Lower lobe of right lung (tissue), 2 donors: Measurements from ENCODE around the gene BRCA1. TPM values are rescaled to one million over a fixed set of nuclear protein-coding genes. Genes with fewer than 3 reads are reported as not detected.
A peak's percentile ranks its signal among the peaks of the same experiment; 100 is the strongest.
"Not testable (repeated sequence)": the region's sequence is repeated elsewhere in the genome, so short reads cannot be mapped to it uniquely, and the experiment has no call there.

Source experiments
- ATAC-seq, 2 donors: fragments of 200-7000 bp; cut with Tn5 transposase; one replicate each; pipeline ENCODE4 v1.9.1; 2020 to 2022; ENCODE audit warnings: mild to moderate bottlenecking in 2 of 2, moderate library complexity in 2 of 2
- DNase-seq: peaks from one replicate; pipeline ENCODE4 v3.0.0-alpha.2; 2020
- H3K27ac ChIP-seq: fragments of 200-600 bp; one replicate; pipeline ENCODE4 v1.8.0; 2022
- H3K27me3 ChIP-seq: fragments of 200-600 bp; one replicate; pipeline ENCODE4 v1.8.0; 2022; ENCODE audit warnings: low read depth
- H3K36me3 ChIP-seq: fragments of 200-600 bp; one replicate; pipeline ENCODE4 v1.8.0; 2022; ENCODE audit warnings: mild to moderate bottlenecking
- H3K4me1 ChIP-seq: fragments of 200-600 bp; one replicate; pipeline ENCODE4 v1.8.0; 2022
- H3K4me3 ChIP-seq: fragments of 200-600 bp; one replicate; pipeline ENCODE4 v1.8.0; 2022; ENCODE audit warnings: mild to moderate bottlenecking
- H3K9me3 ChIP-seq: fragments of 200-600 bp; one replicate; pipeline ENCODE4 v1.8.0; 2022
- CTCF ChIP-seq: fragments of 200-600 bp; IDR thresholded peaks from one replicate; pipeline ENCODE4 v1.8.0; 2022; ENCODE audit warnings: antibody characterized with exemption, mild to moderate bottlenecking
- intact Hi-C: fragments of 100-400 bp; cut with DNase I; formaldehyde crosslinking; loops from one replicate; pipeline ENCODE4 v1.11.0; 2022
- total RNA-seq: library from RNA; stranded (reverse); fragmentation: NEBNext Ultra II Directional; extraction: Animal tissue kit (Norgen Biotek cat#: 25700); gene quantifications from one replicate; pipeline ENCODE4 v1.2.1, GENCODE V29; 2021
- donor health status: DM: no; HTN: yes; CAD: no; lungs with severe emphysema.

The BRCA1 gene
- total RNA-seq, 1 donor from 2014 or later, result 7.4 TPM

GRCh38 chr17:43169561-43170139 lies 44.5 kb upstream of the BRCA1 start:
- TF ChIP-seq CTCF, result no peak
- ATAC-seq (peak; percentile 16 to 35), DNase-seq (peak; percentile 52)
- no peaks in the 10 kb centered on the region for H3K27me3 ChIP-seq
- peaks cover 6% of the 10 kb centered on the region for H3K36me3 ChIP-seq
- no peaks in the 10 kb centered on the region for H3K9me3 ChIP-seq
- H3K4me1 ChIP-seq, result peaks cover 41% of the 10 kb centered on the region
- intact Hi-C loops, result no loop called here
- peak overlapping the region; percentile 64 for H3K4me3 ChIP-seq
- H3K27ac ChIP-seq, result peak overlapping the region; percentile 94

GRCh38 chr17:43165971-43166370 lies 40.8 kb upstream of the BRCA1 start:
- H3K27me3 ChIP-seq, H3K27ac ChIP-seq, H3K9me3 ChIP-seq, DNase-seq, H3K4me3 ChIP-seq, intact Hi-C loops, ATAC-seq: not testable (repeated sequence)
- H3K36me3 ChIP-seq, result peaks cover 15% of the 10 kb centered on the region
- peaks cover 12% of the 10 kb centered on the region for H3K4me1 ChIP-seq

- DNase-seq, intact Hi-C loops: not testable (repeated sequence)
These were observed 34.8 kb upstream of the BRCA1 start for GRCh38 chr17:43159957-43160356.

GRCh38 chr17:43159232-43159631 lies 34.1 kb upstream of the BRCA1 start:
- H3K27ac ChIP-seq, H3K27me3 ChIP-seq, ATAC-seq, H3K4me1 ChIP-seq, H3K4me3 ChIP-seq, intact Hi-C loops, DNase-seq, H3K9me3 ChIP-seq: not testable (repeated sequence)
- peaks cover 15% of the 10 kb centered on the region for H3K36me3 ChIP-seq

More at GRCh38 chr17:43159957-43160356, 34.8 kb upstream of the BRCA1 start:
- H3K27me3 ChIP-seq, H3K9me3 ChIP-seq, H3K27ac ChIP-seq, ATAC-seq, H3K4me1 ChIP-seq, H3K4me3 ChIP-seq: not testable (repeated sequence)
- peaks cover 18% of the 10 kb centered on the region for H3K36me3 ChIP-seq

- TF ChIP-seq CTCF, result no peak
- Histone ChIP-seq H3K27me3 (no peaks in the 10 kb centered on the region), H3K27ac (no peak overlapping the region), H3K9me3 (no peaks in the 10 kb centered on the region), H3K36me3 (peaks cover 9% of the 10 kb centered on the region), H3K4me1 (no peaks in the 10 kb centered on the region), H3K4me3 (no peak overlapping the region)
- ATAC-seq, result no peak
- DNase-seq, result no peak
- intact Hi-C loops, result no loop called here
These were observed 30.5 kb upstream of the BRCA1 start for GRCh38 chr17:43155666-43156065.

- H3K9me3 ChIP-seq, H3K4me1 ChIP-seq, H3K36me3 ChIP-seq, H3K4me3 ChIP-seq, intact Hi-C loops, H3K27ac ChIP-seq, DNase-seq, ATAC-seq, H3K27me3 ChIP-seq: not testable (repeated sequence)
These were observed 28.2 kb upstream of the BRCA1 start for GRCh38 chr17:43153197-43153835.

- H3K27me3 ChIP-seq, result no peaks in the 10 kb centered on the region
- peak; percentile 92 to 93 for ATAC-seq
- intact Hi-C loops, result no loop called here
- H3K9me3 ChIP-seq, result no peaks in the 10 kb centered on the region
- H3K36me3 ChIP-seq, result peaks cover 9% of the 10 kb centered on the region
- no peaks in the 10 kb centered on the region for H3K4me1 ChIP-seq
- TF ChIP-seq CTCF, result no peak
- no peak overlapping the region for H3K27ac ChIP-seq
- H3K4me3 ChIP-seq, result no peak overlapping the region
- DNase-seq, result no peak
These were observed 26.8 kb upstream of the BRCA1 start for GRCh38 chr17:43151880-43152456.
